ENCODE results near the gene FGF14. TPM values are rescaled to one million over a fixed set of nuclear protein-coding genes. Genes with fewer than 3 reads are reported as not detected.

The FGF14 gene
- total RNA-seq, 1 experiment from 2014 or later, result 0.22 TPM

DNA sequence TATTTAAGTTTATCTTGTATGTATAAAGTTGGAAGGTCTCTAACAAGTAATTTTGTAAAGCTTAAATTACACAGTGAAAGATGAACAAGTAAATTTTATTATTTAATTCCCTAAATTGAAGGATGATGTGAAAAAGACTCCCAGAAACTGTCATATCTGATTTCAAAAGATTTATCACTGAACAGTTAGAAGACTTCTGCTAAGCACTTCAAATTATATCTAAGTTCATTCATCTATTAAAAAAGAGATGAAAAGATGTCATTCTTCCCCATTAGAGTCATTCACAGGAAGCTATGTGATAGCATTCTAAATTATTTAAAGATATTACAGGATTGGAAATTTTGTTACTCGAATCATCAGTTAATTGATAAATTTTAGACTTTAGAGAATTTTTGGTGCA lies 590.0 kb downstream of the FGF14 start:
- no peaks in the 10 kb centered on the region for H3K79me2 ChIP-seq (ENCODE audit: insufficient read depth, low read length)
- H2AK5ac ChIP-seq (ENCODE audit: insufficient read length, low read length), result no peak overlapping the region
- H4K5ac ChIP-seq (ENCODE audit: insufficient read length, low read depth, low read length), result no peak overlapping the region
- H3K4me2 ChIP-seq (ENCODE audit: insufficient read depth, insufficient read length, low read length), result no peak overlapping the region
- no peak for DNase-seq
- no peak overlapping the region for H3K18ac ChIP-seq (ENCODE audit: insufficient read length, low read depth, low read length)
- H3T11ph ChIP-seq (ENCODE audit: low read length), result no peak overlapping the region
- TF ChIP-seq, protein P1, sequence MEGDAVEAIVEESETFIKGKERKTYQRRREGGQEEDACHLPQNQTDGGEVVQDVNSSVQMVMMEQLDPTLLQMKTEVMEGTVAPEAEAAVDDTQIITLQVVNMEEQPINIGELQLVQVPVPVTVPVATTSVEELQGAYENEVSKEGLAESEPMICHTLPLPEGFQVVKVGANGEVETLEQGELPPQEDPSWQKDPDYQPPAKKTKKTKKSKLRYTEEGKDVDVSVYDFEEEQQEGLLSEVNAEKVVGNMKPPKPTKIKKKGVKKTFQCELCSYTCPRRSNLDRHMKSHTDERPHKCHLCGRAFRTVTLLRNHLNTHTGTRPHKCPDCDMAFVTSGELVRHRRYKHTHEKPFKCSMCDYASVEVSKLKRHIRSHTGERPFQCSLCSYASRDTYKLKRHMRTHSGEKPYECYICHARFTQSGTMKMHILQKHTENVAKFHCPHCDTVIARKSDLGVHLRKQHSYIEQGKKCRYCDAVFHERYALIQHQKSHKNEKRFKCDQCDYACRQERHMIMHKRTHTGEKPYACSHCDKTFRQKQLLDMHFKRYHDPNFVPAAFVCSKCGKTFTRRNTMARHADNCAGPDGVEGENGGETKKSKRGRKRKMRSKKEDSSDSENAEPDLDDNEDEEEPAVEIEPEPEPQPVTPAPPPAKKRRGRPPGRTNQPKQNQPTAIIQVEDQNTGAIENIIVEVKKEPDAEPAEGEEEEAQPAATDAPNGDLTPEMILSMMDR (conservative IDR thresholded peaks at IDR 0.05), result no peak
- H3K23ac ChIP-seq (ENCODE audit: insufficient read length, low read depth, low read length), result no peak overlapping the region
- no peak overlapping the region for H2BK12ac ChIP-seq (ENCODE audit: insufficient read length, low read depth, low read length)
- Mint-ChIP-seq H3K27me3 (ENCODE audit: low read depth) (no peaks in the 10 kb centered on the region), H3K4me1 (no peaks in the 10 kb centered on the region), H3K4me3 (no peak overlapping the region), H3K9me3 (no peaks in the 10 kb centered on the region), H3K36me3 (ENCODE audit: insufficient read depth in 1 of 3, low read depth in 3 of 3) (no peaks in the 10 kb centered on the region), H3K27ac (no peak overlapping the region)
- H3K79me1 ChIP-seq (ENCODE audit: insufficient read depth, low read depth, low read length, poor library complexity, severe bottlenecking), result no peaks in the 10 kb centered on the region
- no peak overlapping the region for H3K9ac ChIP-seq (ENCODE audit: extremely low read depth, insufficient read length, low read length)
- no peak overlapping the region for H2AFZ ChIP-seq (ENCODE audit: low read length)
- no peaks in the 10 kb centered on the region for H3K4me1 ChIP-seq (ENCODE audit: insufficient read depth, low read length)
- H3K23me2 ChIP-seq (ENCODE audit: insufficient read length, low read depth, low read length, poor library complexity, severe bottlenecking), result no peaks in the 10 kb centered on the region
- no peaks in the 10 kb centered on the region for H3K9me3 ChIP-seq (ENCODE audit: control insufficient read depth, low read depth, low read length)
- no peak overlapping the region for H3K4ac ChIP-seq (ENCODE audit: low read depth, low read length)
- no peak overlapping the region for H2BK120ac ChIP-seq (ENCODE audit: low read depth, low read length, poor library complexity, severe bottlenecking)
- H4K91ac ChIP-seq (ENCODE audit: insufficient read length, low read depth, low read length), result no peak overlapping the region
- no peak overlapping the region for H2BK15ac ChIP-seq (ENCODE audit: low read depth, low read length)
- no peak overlapping the region for H3K27ac ChIP-seq (ENCODE audit: insufficient read length, low read depth, low read length)
- H4K8ac ChIP-seq (replicated peaks; ENCODE audit: insufficient read length, low read depth, low read length), result no peak overlapping the region
- H3K56ac ChIP-seq (ENCODE audit: insufficient read length, low read depth, low read length), result no peak overlapping the region
- no peak overlapping the region for H2BK20ac ChIP-seq (ENCODE audit: low read depth, low read length, poor library complexity, severe bottlenecking)
- no peak overlapping the region for H2BK5ac ChIP-seq (ENCODE audit: insufficient read length, low read length)
- no peaks in the 10 kb centered on the region for H4K20me1 ChIP-seq (ENCODE audit: control insufficient read depth, insufficient read depth, insufficient read length)
- no peak overlapping the region for H3K14ac ChIP-seq (ENCODE audit: insufficient read depth, low read length)
- H3K27me3 ChIP-seq (ENCODE audit: insufficient read depth, low read length), result no peaks in the 10 kb centered on the region
- no CpG with 5 or more reads among the region's 1 CpG for WGBS (ENCODE audit: extremely low coverage, insufficient read length, low lambda C conversion rate)

All from H9 (cell line).